ENCODE data around the gene KLHL6.
"Not testable (repeated sequence)": the region's sequence is repeated elsewhere in the genome, so short reads cannot be mapped to it uniquely, and the experiment has no call there.

Gene KLHL6

GRCh38 chr3:183555541-183556081, at the start of gene KLHL6:
Gene KLHL6 (minus strand): TSS chr3:183555706. CDS start chr3:183555653, 53 bp downstream.
- no peak for DNase-seq

- no peak for DNase-seq
Measured at GRCh38 chr3:183597959-183598358, 42.5 kb upstream of the KLHL6 start.

- no peak for DNase-seq
Measured at GRCh38 chr3:183594636-183595035, 39.1 kb upstream of the KLHL6 start.

- DNase-seq: no peak
Measured at GRCh38 chr3:183592821-183593220, 37.3 kb upstream of the KLHL6 start.

- no peak for DNase-seq
Measured at GRCh38 chr3:183591881-183592521, 36.5 kb upstream of the KLHL6 start.

GRCh38 chr3:183590442-183590841, 34.9 kb upstream of the KLHL6 start:
- DNase-seq: no peak

- no peak for DNase-seq
Measured at GRCh38 chr3:183587336-183587735, 31.8 kb upstream of the KLHL6 start.

- DNase-seq: no peak
Measured at GRCh38 chr3:183586477-183586876, 31.0 kb upstream of the KLHL6 start.

GRCh38 chr3:183584914-183585280, 29.4 kb upstream of the KLHL6 start:
- no peak for DNase-seq

GRCh38 chr3:183584246-183584913, 28.9 kb upstream of the KLHL6 start:
- peak; percentile 32 for DNase-seq

- DNase-seq: no peak
Measured at GRCh38 chr3:183583331-183584245, 28.1 kb upstream of the KLHL6 start.

- DNase-seq: no peak
Measured at GRCh38 chr3:183582161-183582560, 26.7 kb upstream of the KLHL6 start.

- DNase-seq: no peak
Measured at GRCh38 chr3:183581496-183582155, 26.1 kb upstream of the KLHL6 start.

- DNase-seq: peak; percentile 12
Measured at GRCh38 chr3:183579967-183580900, 24.7 kb upstream of the KLHL6 start.

- DNase-seq: no peak
Measured at GRCh38 chr3:183578179-183578578, 22.7 kb upstream of the KLHL6 start.

- DNase-seq: no peak
Measured at GRCh38 chr3:183577346-183577745, 21.8 kb upstream of the KLHL6 start.

GRCh38 chr3:183576487-183577107, 21.1 kb upstream of the KLHL6 start:
- DNase-seq: no peak

- DNase-seq: no peak
Measured at GRCh38 chr3:183572935-183573334, 17.4 kb upstream of the KLHL6 start.

- DNase-seq: not testable (repeated sequence)
Measured at GRCh38 chr3:183570191-183570590, 14.7 kb upstream of the KLHL6 start.

- DNase-seq: no peak
Measured at GRCh38 chr3:183566880-183567279, 11.4 kb upstream of the KLHL6 start.

GRCh38 chr3:183564046-183564445, 8.5 kb upstream of the KLHL6 start:
- DNase-seq: no peak
